ENCODE results near the gene ANKRD55. TPM values are rescaled to one million over a fixed set of nuclear protein-coding genes. Genes with fewer than 3 reads are reported as not detected.

The ANKRD55 gene
- total and polyA plus RNA-seq, 2 donors (not counting 3 experiments of a cell fraction or from before 2014, with no cell fraction given), result 1.4 to 2.1 TPM

DNA sequence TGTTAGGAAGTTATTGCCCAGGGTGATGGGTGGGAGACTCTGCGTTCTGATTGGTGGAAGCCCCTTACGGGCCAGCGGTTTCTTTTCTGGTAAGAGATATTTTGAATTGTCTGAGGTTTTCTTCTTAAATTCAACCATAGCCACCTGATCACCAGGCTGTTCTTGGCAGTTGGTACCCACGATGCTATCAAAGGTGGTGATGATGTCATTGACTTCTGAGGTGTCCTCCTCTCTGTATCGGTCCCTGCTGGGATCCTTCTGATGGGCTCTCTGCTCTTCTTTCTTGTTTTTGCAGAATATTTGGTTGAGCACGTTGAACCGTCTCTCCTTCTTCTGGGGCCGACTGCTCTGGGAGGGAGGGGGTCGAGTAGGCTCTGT lies 121.7 kb downstream of the ANKRD55 start:
- CTCF ChIA-PET, result no interaction called here
- no peak overlapping the region for H3K4me3 ChIP-seq (replicated peaks in 1 of 3; ENCODE audit: insufficient read depth in 1 of 3, low read depth in 1 of 3, low read length in 3 of 3)
- no TSS peak for BruUV-seq (replicated peaks)
- no peaks in the 10 kb centered on the region for H3K9me3 ChIP-seq (replicated peaks; ENCODE audit: control insufficient read depth, insufficient read depth, low read length)
- no peak for TF ChIP-seq GATA2 (IDR thresholded peaks at IDR 0.05; ENCODE audit: insufficient read depth, insufficient read length, low read depth, low read length)
- TF ChIP-seq POLR2A (IDR thresholded peaks at IDR 0.05; ENCODE audit: low read depth, low read length), result no peak
- no peak for TF ChIP-seq EZH2 (IDR thresholded peaks at IDR 0.05; ENCODE audit: borderline replicate concordance, low read depth, low read length, severe bottlenecking)
- no peak for TF ChIP-seq POLR2AphosphoS5 (IDR thresholded peaks at IDR 0.05; ENCODE audit: insufficient read depth, low read depth, low read length)
- TF ChIP-seq, protein P1, sequence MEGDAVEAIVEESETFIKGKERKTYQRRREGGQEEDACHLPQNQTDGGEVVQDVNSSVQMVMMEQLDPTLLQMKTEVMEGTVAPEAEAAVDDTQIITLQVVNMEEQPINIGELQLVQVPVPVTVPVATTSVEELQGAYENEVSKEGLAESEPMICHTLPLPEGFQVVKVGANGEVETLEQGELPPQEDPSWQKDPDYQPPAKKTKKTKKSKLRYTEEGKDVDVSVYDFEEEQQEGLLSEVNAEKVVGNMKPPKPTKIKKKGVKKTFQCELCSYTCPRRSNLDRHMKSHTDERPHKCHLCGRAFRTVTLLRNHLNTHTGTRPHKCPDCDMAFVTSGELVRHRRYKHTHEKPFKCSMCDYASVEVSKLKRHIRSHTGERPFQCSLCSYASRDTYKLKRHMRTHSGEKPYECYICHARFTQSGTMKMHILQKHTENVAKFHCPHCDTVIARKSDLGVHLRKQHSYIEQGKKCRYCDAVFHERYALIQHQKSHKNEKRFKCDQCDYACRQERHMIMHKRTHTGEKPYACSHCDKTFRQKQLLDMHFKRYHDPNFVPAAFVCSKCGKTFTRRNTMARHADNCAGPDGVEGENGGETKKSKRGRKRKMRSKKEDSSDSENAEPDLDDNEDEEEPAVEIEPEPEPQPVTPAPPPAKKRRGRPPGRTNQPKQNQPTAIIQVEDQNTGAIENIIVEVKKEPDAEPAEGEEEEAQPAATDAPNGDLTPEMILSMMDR (IDR thresholded peaks at IDR 0.05; ENCODE audit: extremely low read depth in 1 of 2, insufficient read depth in 1 of 2, low read depth in 1 of 2, low read length in 2 of 2), result no peak
- no peak for TF ChIP-seq FOS (IDR thresholded peaks at IDR 0.05; ENCODE audit: borderline replicate concordance, insufficient read depth, low read length)
- TF ChIP-seq JUN (IDR thresholded peaks at IDR 0.05; ENCODE audit: borderline replicate concordance, insufficient read depth, insufficient read length, low read depth), result no peak
- no peak for TF ChIP-seq MYC (IDR thresholded peaks at IDR 0.05; ENCODE audit: low read depth, low read length)
- TF ChIP-seq, protein P2, sequence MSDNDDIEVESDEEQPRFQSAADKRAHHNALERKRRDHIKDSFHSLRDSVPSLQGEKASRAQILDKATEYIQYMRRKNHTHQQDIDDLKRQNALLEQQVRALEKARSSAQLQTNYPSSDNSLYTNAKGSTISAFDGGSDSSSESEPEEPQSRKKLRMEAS (IDR thresholded peaks at IDR 0.05; ENCODE audit: insufficient read depth, insufficient read length), result no peak
- DNase-seq (ENCODE audit: low read depth, low spot score), result no peak
- H3K4me2 ChIP-seq (ENCODE audit: insufficient read depth, low read length), result no peak overlapping the region
- no peaks in the 10 kb centered on the region for H4K20me1 ChIP-seq (replicated peaks; ENCODE audit: control insufficient read depth, extremely low read depth, insufficient read depth, low read length)
- intact Hi-C loops (cut with micrococcal nuclease), result no loop called here
- no peak overlapping the region for H2AFZ ChIP-seq (ENCODE audit: low read depth, low read length)
- H3K9me1 ChIP-seq (replicated peaks; ENCODE audit: control insufficient read depth, extremely low read depth, insufficient read depth, low read length), result no peaks in the 10 kb centered on the region
- H3K27me3 ChIP-seq (ENCODE audit: control insufficient read depth in 2 of 2, insufficient read depth in 2 of 2, low read length in 2 of 2), result no peaks in the 10 kb centered on the region
- no peaks in the 10 kb centered on the region for H3K36me3 ChIP-seq (ENCODE audit: control insufficient read depth in 2 of 2, extremely low read depth in 1 of 2, insufficient read depth in 2 of 2, low read length in 2 of 2)
- no peak overlapping the region for H3K27ac ChIP-seq (ENCODE audit: insufficient read depth, low read depth, low read length)
- peaks cover 5% of the 10 kb centered on the region for H3K4me1 ChIP-seq (ENCODE audit: control insufficient read depth, extremely low read depth, insufficient read depth, low read length)
- dilution Hi-C loops (cut with MboI; ENCODE audit: extremely low pct_ligation_motif_present, low sequenced_read_pairs), result no loop called here
- no peak overlapping the region for H3K9ac ChIP-seq (replicated peaks; ENCODE audit: extremely low read depth, insufficient read depth, low read length)
- no peak for FAIRE-seq
- no peaks in the 10 kb centered on the region for H3K79me2 ChIP-seq (ENCODE audit: control insufficient read depth, insufficient read depth, low read length)
- POLR2A ChIA-PET, result no interaction called here

All from endothelial cell of umbilical vein (primary cell).